GM12874 (cell line): ENCODE data around the gene GABRG3.

Experiments used
- TF ChIP-seq, protein P1 (sequence below): IDR thresholded peaks from 2 replicates; pipeline ENCODE4 v1.5.1; 2011; ENCODE audit warnings: low read depth, mild to moderate bottlenecking, control low read depth, low read length, moderate library complexity; ENCODE audit not compliant: insufficient read depth

Gene GABRG3

DNA sequence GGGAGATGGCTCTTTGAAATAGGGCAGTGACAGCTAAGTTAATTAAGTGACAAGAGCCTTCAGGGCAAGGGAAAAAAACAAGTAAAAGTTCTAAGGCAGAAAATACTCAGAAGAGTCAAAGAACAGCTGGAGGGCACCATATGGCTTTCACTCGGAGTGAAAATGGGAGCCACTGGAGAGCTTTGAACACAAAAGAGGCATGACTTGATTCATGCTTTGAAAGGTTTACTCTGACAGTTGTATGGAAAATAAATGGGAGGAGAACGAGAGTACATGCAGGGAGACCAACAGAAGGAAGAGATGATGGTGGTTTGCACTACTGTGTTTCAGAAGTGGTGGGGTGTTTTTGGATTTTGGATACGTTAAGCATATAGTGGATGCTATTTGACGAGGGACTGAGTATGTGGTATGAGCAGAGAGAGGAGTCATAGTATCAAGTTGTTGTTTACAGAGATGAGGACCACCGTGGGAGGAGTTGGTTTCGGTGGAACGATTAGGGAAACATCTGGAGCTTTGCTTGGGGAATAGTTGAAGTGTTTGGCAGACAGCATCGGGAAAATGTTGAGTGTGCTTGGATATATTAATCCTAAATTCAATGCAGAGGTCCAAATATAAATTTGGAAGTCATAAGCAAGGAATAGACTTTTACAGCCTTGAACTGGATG, 411.5 kb downstream of the GABRG3 start:
- TF ChIP-seq, protein P1, sequence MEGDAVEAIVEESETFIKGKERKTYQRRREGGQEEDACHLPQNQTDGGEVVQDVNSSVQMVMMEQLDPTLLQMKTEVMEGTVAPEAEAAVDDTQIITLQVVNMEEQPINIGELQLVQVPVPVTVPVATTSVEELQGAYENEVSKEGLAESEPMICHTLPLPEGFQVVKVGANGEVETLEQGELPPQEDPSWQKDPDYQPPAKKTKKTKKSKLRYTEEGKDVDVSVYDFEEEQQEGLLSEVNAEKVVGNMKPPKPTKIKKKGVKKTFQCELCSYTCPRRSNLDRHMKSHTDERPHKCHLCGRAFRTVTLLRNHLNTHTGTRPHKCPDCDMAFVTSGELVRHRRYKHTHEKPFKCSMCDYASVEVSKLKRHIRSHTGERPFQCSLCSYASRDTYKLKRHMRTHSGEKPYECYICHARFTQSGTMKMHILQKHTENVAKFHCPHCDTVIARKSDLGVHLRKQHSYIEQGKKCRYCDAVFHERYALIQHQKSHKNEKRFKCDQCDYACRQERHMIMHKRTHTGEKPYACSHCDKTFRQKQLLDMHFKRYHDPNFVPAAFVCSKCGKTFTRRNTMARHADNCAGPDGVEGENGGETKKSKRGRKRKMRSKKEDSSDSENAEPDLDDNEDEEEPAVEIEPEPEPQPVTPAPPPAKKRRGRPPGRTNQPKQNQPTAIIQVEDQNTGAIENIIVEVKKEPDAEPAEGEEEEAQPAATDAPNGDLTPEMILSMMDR = no peak

DNA sequence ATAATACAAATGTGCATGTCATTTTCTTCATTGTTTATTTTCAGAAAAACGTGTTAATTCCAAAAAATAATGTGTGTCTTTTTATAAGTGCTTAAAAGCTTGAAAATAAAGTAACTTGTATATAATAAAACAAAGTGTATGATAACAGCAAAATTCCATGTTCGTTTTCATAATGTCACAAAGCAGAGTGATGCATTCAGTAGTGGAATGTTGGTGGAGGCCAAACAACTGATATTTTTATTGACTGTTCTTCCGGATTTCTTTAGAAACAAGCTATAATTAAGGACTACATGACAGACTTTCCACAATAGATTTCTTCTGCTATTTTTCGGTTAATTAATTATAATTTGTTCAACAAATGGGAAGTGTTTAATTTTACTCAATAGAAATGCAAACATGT, 412.7 kb downstream of the GABRG3 start:
- TF ChIP-seq, protein P1 = no peak

DNA sequence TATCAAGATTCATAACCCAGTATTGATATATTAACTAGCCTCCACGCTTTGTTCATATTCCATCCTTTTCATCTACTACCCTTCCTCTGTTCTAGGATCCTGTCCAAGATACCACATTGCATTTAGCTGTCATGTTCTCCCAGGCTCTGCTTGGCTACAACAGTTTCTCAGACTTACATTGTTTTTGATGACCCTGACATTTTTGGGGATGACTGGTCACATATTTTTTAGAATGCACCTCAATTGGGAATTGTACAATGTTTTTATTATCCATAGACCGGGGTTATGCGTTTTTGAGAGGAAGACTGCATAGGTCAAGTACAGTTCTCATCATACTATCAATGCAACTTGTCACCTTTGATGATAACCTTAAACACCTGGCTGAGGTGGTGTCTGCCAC, 421.2 kb downstream of the GABRG3 start:
- TF ChIP-seq, protein P1 = no peak

DNA sequence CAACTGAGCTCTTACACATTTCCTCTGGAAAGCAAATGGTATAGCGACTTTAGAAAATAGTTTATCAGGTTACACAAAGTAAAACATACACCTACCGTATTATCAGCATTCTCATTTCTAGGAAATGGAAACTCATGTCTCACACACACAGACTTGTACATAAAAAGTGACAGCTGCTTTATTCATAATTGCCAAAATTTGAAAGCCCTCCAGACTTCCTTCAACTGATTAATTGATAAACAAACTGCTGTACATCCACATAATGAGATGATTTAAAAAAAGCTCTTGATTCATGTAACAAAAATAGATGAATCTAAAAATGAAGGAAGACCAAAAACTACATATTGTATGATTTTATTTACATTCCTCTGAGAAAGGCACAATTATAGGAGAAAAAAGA, 425.5 kb downstream of the GABRG3 start:
- TF ChIP-seq, protein P1 = no peak

DNA sequence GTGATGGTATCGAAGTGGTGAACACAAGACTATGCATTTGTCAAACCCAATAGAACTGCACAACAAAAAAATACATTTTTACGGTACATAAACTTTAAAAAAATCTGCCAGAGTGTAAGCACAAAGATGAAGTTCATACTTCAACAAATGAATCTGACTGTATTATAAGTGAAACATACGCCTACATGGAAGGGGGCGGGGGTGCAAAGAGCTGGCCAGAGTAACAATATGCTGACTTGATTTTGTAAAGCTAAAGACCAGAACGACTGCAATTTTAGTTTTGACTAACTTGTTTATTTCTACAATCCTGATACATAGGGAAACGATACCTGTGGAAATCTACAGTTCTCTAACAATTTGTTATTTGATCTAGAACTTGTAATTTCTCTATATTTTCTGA, 426.0 kb downstream of the GABRG3 start:
- TF ChIP-seq, protein P1 = no peak

DNA sequence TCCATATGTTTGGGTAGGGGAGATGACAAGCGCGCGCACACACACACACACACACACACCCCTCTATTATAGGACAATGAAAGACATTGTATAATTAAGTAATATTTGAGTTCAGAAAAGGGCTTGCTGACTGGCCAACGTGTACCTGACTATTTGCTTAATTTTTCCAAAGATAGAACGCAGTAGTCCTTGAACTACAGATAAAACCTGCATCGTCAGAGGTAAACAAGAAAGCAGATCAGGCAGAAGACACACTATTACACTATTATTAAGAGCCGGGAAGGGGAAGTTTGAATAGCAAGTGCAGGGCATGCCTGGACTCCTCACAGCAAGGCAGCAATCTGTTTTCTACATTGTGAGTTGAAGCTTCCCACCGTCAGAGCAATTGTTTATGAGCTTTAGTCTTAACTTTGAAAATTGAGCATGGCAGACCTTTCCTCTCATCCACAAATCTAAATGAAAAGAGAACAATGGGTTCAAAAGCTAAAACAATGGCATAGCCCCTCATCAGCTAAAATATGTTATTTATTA, 427.7 kb downstream of the GABRG3 start:
- TF ChIP-seq, protein P1 = no peak

DNA sequence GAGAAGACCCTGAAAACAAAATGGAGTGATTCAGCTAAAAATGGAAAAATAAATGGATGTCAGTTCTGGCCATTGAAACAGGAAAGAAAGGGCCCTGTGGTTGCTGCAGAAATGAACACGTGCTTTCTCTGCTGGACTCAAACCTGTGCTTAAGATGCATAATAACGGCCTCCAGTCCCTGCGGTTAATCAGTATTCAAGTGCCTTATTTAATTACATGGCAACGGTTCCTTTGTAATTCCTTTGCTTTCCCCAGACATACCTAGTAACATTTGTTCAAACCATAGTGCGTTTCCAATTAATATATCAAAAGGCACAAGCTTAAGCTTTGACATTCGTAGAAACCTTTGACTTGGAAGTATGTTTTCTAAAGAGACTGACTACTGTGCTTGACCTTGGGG, 428.3 kb downstream of the GABRG3 start:
- TF ChIP-seq, protein P1 = no peak
